HepG2 (cell line): Measurements from ENCODE around the gene HDGF. TPM values are rescaled to one million over a fixed set of nuclear protein-coding genes. Genes with fewer than 3 reads are reported as not detected.

Source experiments
- DZIP1 ChIP-seq: sonication (generic); formaldehyde crosslinking; IDR thresholded peaks from 2 replicates; pipeline ENCODE4 v1.5.0; 2020; ENCODE audit warnings: mild to moderate bottlenecking, missing genetic modification reagents
- KDM6A ChIP-seq: IDR thresholded peaks from 2 replicates; pipeline ENCODE4 v1.6.1; 2016; ENCODE audit warnings: low read depth
- KLF12 ChIP-seq: sonication (generic); formaldehyde crosslinking; IDR thresholded peaks from 2 replicates; pipeline ENCODE4 v1.4.0; 2020; ENCODE audit warnings: missing genetic modification reagents, borderline replicate concordance
- KLF6 ChIP-seq: IDR thresholded peaks from 2 replicates; pipeline ENCODE4 v1.8.0; 2016; ENCODE audit warnings: missing biosample characterization, missing genetic modification reagents
- MLXIP ChIP-seq: sonication (generic); formaldehyde crosslinking; IDR thresholded peaks from 2 replicates; pipeline ENCODE4 v1.9.0; 2021; ENCODE audit warnings: missing genetic modification reagents, borderline replicate concordance
- NFE2 ChIP-seq: sonication (generic); formaldehyde crosslinking; IDR thresholded peaks from 2 replicates; pipeline ENCODE4 v1.4.0; 2020; ENCODE audit warnings: missing genetic modification reagents
- PAXIP1 ChIP-seq: sonication (generic); formaldehyde crosslinking; conservative IDR thresholded peaks from 2 replicates; pipeline ENCODE4 v1.4.0; 2020; ENCODE audit warnings: mild to moderate bottlenecking, missing genetic modification reagents, moderate library complexity
- PHF5A ChIP-seq: IDR thresholded peaks from one replicate; pipeline ENCODE4 v1.6.1; 2018; ENCODE audit warnings: low read depth, missing genetic modification reagents; ENCODE audit not compliant: unreplicated experiment
- PRDM15 ChIP-seq: sonication (generic); formaldehyde crosslinking; IDR thresholded peaks from 2 replicates; pipeline ENCODE4 v1.4.0; 2020; ENCODE audit warnings: missing genetic modification reagents
- RARA ChIP-seq: IDR thresholded peaks from 2 replicates; pipeline ENCODE4 v1.6.1; 2016; ENCODE audit warnings: missing genetic modification reagents, missing compliant biosample characterization
- SOX6 ChIP-seq, 2 experiments: fragments of 450-650 bp in 1 of 2; sonication (generic) in 1 of 2; formaldehyde crosslinking in 1 of 2; IDR thresholded peaks; 2 replicates each; pipeline versions ENCODE4 v1.4.0 to v1.6.1; 2017 to 2020; ENCODE audit warnings: antibody characterized with exemption in 1 of 2, mild to moderate bottlenecking in 1 of 2, missing genetic modification reagents in 1 of 2
- ZFY ChIP-seq: sonication (generic); formaldehyde crosslinking; IDR thresholded peaks from 2 replicates; pipeline ENCODE4 v1.4.0; 2020; ENCODE audit warnings: missing genetic modification reagents
- ZMYM4 ChIP-seq: sonication (generic); formaldehyde crosslinking; IDR thresholded peaks from 2 replicates; pipeline ENCODE4 v1.8.1; 2023; ENCODE audit warnings: mild to moderate bottlenecking, missing genetic modification reagents
- ZNF670 ChIP-seq: sonication (generic); formaldehyde crosslinking; IDR thresholded peaks from 2 replicates; pipeline ENCODE4 v1.8.0; 2022; ENCODE audit warnings: mild to moderate bottlenecking, missing genetic modification reagents, borderline replicate concordance
- ZNF891 ChIP-seq: sonication (generic); formaldehyde crosslinking; IDR thresholded peaks from 2 replicates; pipeline ENCODE4 v1.5.0; 2020; ENCODE audit warnings: mild to moderate bottlenecking, missing genetic modification reagents
- polyA plus RNA-seq, 8 experiments: library from polyadenylated mRNA; depleted of rRNA in 3 of 8; stranded (reverse) in 7 of 8; unstranded in 1 of 8; fragments of >200 nt; fragmentation: Illumina TruSeq in 4 of 8; extraction: Trizol in 4 of 8; gene quantifications; 2 replicates each; pipeline versions ENCODE4 v1.2.1 to v1.2.3, GENCODE V29; 2011 to 2016; ENCODE audit warnings: low read depth in 4 of 8, missing spikeins in 1 of 8, mixed read lengths in 1 of 8; ENCODE audit not compliant: insufficient read depth in 1 of 8
- total RNA-seq, 5 experiments: library from RNA; depleted of rRNA; stranded (reverse); fragments of >200 nt; fragmentation: Illumina TruSeq; extraction: Trizol; gene quantifications; 2 replicates each; pipeline ENCODE4 v1.2.3, GENCODE V29; 2016; ENCODE audit warnings: low read depth in 1 of 5

The HDGF gene
- total and polyA plus RNA-seq, 2 of the 13 experiments (the other 11 are each of a cell fraction or from before 2014, with no cell fraction given): 156 to 196 TPM

- TF ChIP-seq PAXIP1 (peak; percentile 62), ZNF670 (CRISPR knock-in tag) (no peak), KLF6 (CRISPR knock-in tag) (no peak; the same call in 1 of the 2 replicates), ZNF891 (CRISPR knock-in tag) (peak; percentile 73; the same call in 1 of the 2 replicates), NFE2 (no peak), RARA (CRISPR knock-in tag) (0 out of 2 replicates have a peak, but pooled peaks have one; percentile 28), ZMYM4 (CRISPR knock-in tag) (peak; percentile 70; the same call in 1 of the 2 replicates), ZFY (CRISPR knock-in tag) (peak; percentile 74), MLXIP (CRISPR knock-in tag) (no peak), PHF5A (CRISPR knock-in tag) (peak; percentile 71), KLF12 (CRISPR knock-in tag) (peak; percentile 90), SOX6 (IDR thresholded peaks at IDR 0.05) (no peak), SOX6 (CRISPR knock-in tag; IDR thresholded peaks at IDR 0.05) (0 out of 2 replicates have a peak, but pooled peaks have one; percentile 7), KDM6A (no peak), PRDM15 (CRISPR knock-in tag) (peak; percentile 54; the same call in 1 of the 2 replicates), DZIP1 (CRISPR knock-in tag) (peak; percentile 79; the same call in 1 of the 2 replicates)
Measured at GRCh38 chr1:156751757-156752481, 444 bp upstream of the HDGF start (continued).
